Fibroblast of lung (primary cell): Measurements from ENCODE around the gene PCSK7. TPM values are rescaled to one million over a fixed set of nuclear protein-coding genes. Genes with fewer than 3 reads are reported as not detected.

ENCODE experiments used
- DNase-seq, 2 donors: peaks; one replicate each; pipeline versions ENCODE4 v3.0.0 to v3.0.0-alpha.2; 2010; ENCODE audit warnings: low read depth in 2 of 2
- H2AFZ ChIP-seq: 2 replicates; pipeline ENCODE4 v1.5.1; 2012; ENCODE audit warnings: low read length, control low read depth, inconsistent platforms
- H3K27ac ChIP-seq: 2 replicates; pipeline ENCODE4 v1.5.1; 2011; ENCODE audit warnings: low read length, control low read depth; ENCODE audit not compliant: insufficient read depth
- H3K27me3 ChIP-seq: 2 replicates; pipeline ENCODE4 v1.5.1; 2011; ENCODE audit warnings: mild to moderate bottlenecking, low read length; ENCODE audit not compliant: control insufficient read depth, insufficient read depth
- H3K36me3 ChIP-seq: 2 replicates; pipeline ENCODE4 v1.5.1; 2011; ENCODE audit warnings: low read length; ENCODE audit not compliant: control insufficient read depth, insufficient read depth
- H3K4me1 ChIP-seq: 2 replicates; pipeline ENCODE4 v1.5.1; 2011; ENCODE audit warnings: low read length; ENCODE audit not compliant: control insufficient read depth, insufficient read depth; ENCODE audit errors: extremely low read depth
- H3K4me2 ChIP-seq: 2 replicates; pipeline ENCODE4 v1.5.1; 2011; ENCODE audit warnings: low read length, control low read depth; ENCODE audit not compliant: insufficient read depth; ENCODE audit errors: extremely low read depth
- H3K4me3 ChIP-seq, 4 experiments: fragments of 200-600 bp in 1 of 4; sonication (generic) in 1 of 4; replicated peaks in 1 of 4; 2 replicates each; pipeline ENCODE4 v1.5.1; 2011 to 2016; ENCODE audit warnings: low read length in 4 of 4, low read depth in 3 of 4, mild to moderate bottlenecking in 3 of 4, control low read depth in 2 of 4, inconsistent platforms in 1 of 4, mixed read lengths in 1 of 4; ENCODE audit not compliant: insufficient read depth in 1 of 4; ENCODE audit errors: control extremely low read depth in 1 of 4
- H3K79me2 ChIP-seq: 2 replicates; pipeline ENCODE4 v1.5.1; 2012; ENCODE audit warnings: mild to moderate bottlenecking, low read length, inconsistent platforms; ENCODE audit not compliant: control insufficient read depth, insufficient read depth
- H3K9ac ChIP-seq: 2 replicates; pipeline ENCODE4 v1.5.1; 2011; ENCODE audit warnings: mild to moderate bottlenecking, low read length, control low read depth; ENCODE audit not compliant: insufficient read depth
- H3K9me3 ChIP-seq: 2 replicates; pipeline ENCODE4 v1.5.1; 2012; ENCODE audit warnings: low read depth, low read length; ENCODE audit not compliant: control insufficient read depth, insufficient read depth
- H4K20me1 ChIP-seq: 2 replicates; pipeline ENCODE4 v1.5.1; 2011; ENCODE audit warnings: low read length; ENCODE audit not compliant: control insufficient read depth, insufficient read depth; ENCODE audit errors: extremely low read depth
- CTCF ChIP-seq, 2 donors: IDR thresholded peaks in 1 of 2; conservative IDR thresholded peaks in 1 of 2; 1 replicate in 1 of 2; 2 replicates in 1 of 2; pipeline ENCODE4 v1.5.1; 2011 to 2012; ENCODE audit warnings: low read length in 2 of 2, control low read depth in 1 of 2, inconsistent platforms in 1 of 2, low read depth in 1 of 2, mild to moderate bottlenecking in 1 of 2
- EZH2 ChIP-seq: IDR thresholded peaks from 2 replicates; pipeline ENCODE4 v1.5.1; 2012; ENCODE audit warnings: low read length, control low read depth, mild to moderate bottlenecking; ENCODE audit errors: missing control alignments
- polyA plus RNA-seq, 2 donors: library from polyadenylated mRNA; depleted of rRNA in 1 of 2; stranded (reverse) in 1 of 2; unstranded in 1 of 2; fragments of >200 nt; gene quantifications; 2 replicates each; pipeline ENCODE4 v1.2.1, GENCODE V29; 2011 to 2012; ENCODE audit warnings: missing spikeins in 1 of 2
- total RNA-seq: library from RNA; depleted of rRNA; stranded (reverse); fragments of >200 nt; gene quantifications from 2 replicates; pipeline ENCODE4 v1.2.1, GENCODE V29; 2014

Gene PCSK7
- total and polyA plus RNA-seq, 2 donors (not counting 1 experiment from before 2014, with no cell fraction given) = 26.8 to 38.3 TPM

- TF ChIP-seq CTCF (conservative IDR thresholded peaks at IDR 0.05 in 1 of 2, IDR thresholded peaks at IDR 0.05 in 1 of 2; ENCODE audit: low read depth in 1 of 2, low read length in 2 of 2) = no peak
- no peak for TF ChIP-seq EZH2
- H3K27me3 ChIP-seq = no peaks in the 10 kb centered on the region
- H3K9ac ChIP-seq = no peak overlapping the region
- H3K79me2 ChIP-seq = peaks cover 37% of the 10 kb centered on the region
- H3K36me3 ChIP-seq = peaks cover 20% of the 10 kb centered on the region
- peaks cover 35% of the 10 kb centered on the region for H3K4me1 ChIP-seq
- H3K4me3 ChIP-seq = no peak overlapping the region
- no peak for DNase-seq
- H2AFZ ChIP-seq = no peak overlapping the region
- H3K27ac ChIP-seq = no peak overlapping the region
- H3K4me2 ChIP-seq = no peak overlapping the region
- no peaks in the 10 kb centered on the region for H4K20me1 ChIP-seq
- H3K9me3 ChIP-seq = no peaks in the 10 kb centered on the region
Measured at GRCh38 chr11:117205211-117205818, 26.6 kb downstream of the PCSK7 start.

GRCh38 chr11:117204283-117205080 is 27.4 kb downstream of the PCSK7 start:
- Histone ChIP-seq H3K9ac (peak overlapping the region; percentile 16), H3K27ac (peak overlapping the region; percentile 43), H3K27me3 (no peaks in the 10 kb centered on the region), H3K79me2 (peaks cover 45% of the 10 kb centered on the region), H3K36me3 (peaks cover 20% of the 10 kb centered on the region), H3K4me2 (no peak overlapping the region), H4K20me1 (no peaks in the 10 kb centered on the region), H3K4me1 (peaks cover 35% of the 10 kb centered on the region), H2AFZ (no peak overlapping the region), H3K4me3 (no peak overlapping the region), H3K9me3 (no peaks in the 10 kb centered on the region)
- TF ChIP-seq CTCF (conservative IDR thresholded peaks at IDR 0.05 in 1 of 2, IDR thresholded peaks at IDR 0.05 in 1 of 2; ENCODE audit: low read depth in 1 of 2, low read length in 2 of 2) (no peak), EZH2 (no peak)
- no peak for DNase-seq

- H3K9ac ChIP-seq = no peak overlapping the region
- H3K27ac ChIP-seq = no peak overlapping the region
- H3K9me3 ChIP-seq = no peaks in the 10 kb centered on the region
- TF ChIP-seq EZH2 (no peak), CTCF (conservative IDR thresholded peaks at IDR 0.05 in 1 of 2, IDR thresholded peaks at IDR 0.05 in 1 of 2; ENCODE audit: low read depth in 1 of 2, low read length in 2 of 2) (no peak)
- peak overlapping the region in 2 of 4 experiments; percentile 19 to 76 for H3K4me3 ChIP-seq
- H3K4me2 ChIP-seq = peak overlapping the region; percentile 30
- no peak for DNase-seq
- peaks cover 40% of the 10 kb centered on the region for H3K4me1 ChIP-seq
- H3K36me3 ChIP-seq = peaks cover 20% of the 10 kb centered on the region
- peaks cover 48% of the 10 kb centered on the region for H3K79me2 ChIP-seq
- H4K20me1 ChIP-seq = no peaks in the 10 kb centered on the region
- no peaks in the 10 kb centered on the region for H3K27me3 ChIP-seq
- no peak overlapping the region for H2AFZ ChIP-seq
Measured at GRCh38 chr11:117203069-117203407, 28.8 kb downstream of the PCSK7 start.
